Measurements from ENCODE around the gene INTS14.

INTS14 gene

GRCh38 chr15:65610871-65611718, at the start of gene INTS14:
Gene INTS14, minus strand, starts transcription at chr15:65611131. Its CDS starts 3,751 bp downstream, at chr15:65607380.
- peak; percentile 72 for TF ChIP-seq CTCF (IDR thresholded peaks at IDR 0.05; ENCODE audit: borderline replicate concordance, insufficient read depth, low read depth, low read length)
- H3K4me3 ChIP-seq (ENCODE audit: low read depth, low read length) = peak within 1 kb of the TSS; percentile 99

GRCh38 chr15:65659502-65660052, 48.6 kb upstream of the INTS14 start:
- TF ChIP-seq CTCF (IDR thresholded peaks at IDR 0.05; ENCODE audit: borderline replicate concordance, insufficient read depth, low read depth, low read length) = no peak
- H3K4me3 ChIP-seq (ENCODE audit: low read depth, low read length) = no peak overlapping the region

- H3K4me3 ChIP-seq (ENCODE audit: low read depth, low read length) = no peak overlapping the region
- no peak for TF ChIP-seq CTCF (IDR thresholded peaks at IDR 0.05; ENCODE audit: borderline replicate concordance, insufficient read depth, low read depth, low read length)
Measured at GRCh38 chr15:65655457-65655856, 44.5 kb upstream of the INTS14 start.

GRCh38 chr15:65655026-65655425, 44.1 kb upstream of the INTS14 start:
- H3K4me3 ChIP-seq (ENCODE audit: low read depth, low read length) = no peak overlapping the region
- TF ChIP-seq CTCF (IDR thresholded peaks at IDR 0.05; ENCODE audit: borderline replicate concordance, insufficient read depth, low read depth, low read length) = no peak

GRCh38 chr15:65653801-65654521, 43.0 kb upstream of the INTS14 start:
- H3K4me3 ChIP-seq (ENCODE audit: low read depth, low read length) = no peak overlapping the region
- no peak for TF ChIP-seq CTCF (IDR thresholded peaks at IDR 0.05; ENCODE audit: borderline replicate concordance, insufficient read depth, low read depth, low read length)

- TF ChIP-seq CTCF (IDR thresholded peaks at IDR 0.05; ENCODE audit: borderline replicate concordance, insufficient read depth, low read depth, low read length) = no peak
- H3K4me3 ChIP-seq (ENCODE audit: low read depth, low read length) = no peak overlapping the region
Measured at GRCh38 chr15:65653341-65653740, 42.4 kb upstream of the INTS14 start.
